ENCODE data around the gene ATP6V0A1.
"Not testable (repeated sequence)": the region's sequence is repeated elsewhere in the genome, so short reads cannot be mapped to it uniquely, and the experiment has no call there.

The ATP6V0A1 gene

GRCh38 chr17:42530952-42531454, 72.3 kb downstream of the ATP6V0A1 start:
- Histone ChIP-seq H3K4me3 (ENCODE audit: low read depth, low read length) (no peak overlapping the region), H3K36me3 (ENCODE audit: control insufficient read depth, insufficient read depth, low read length) (no peaks in the 10 kb centered on the region), H3K4me1 (ENCODE audit: control insufficient read depth, insufficient read depth, low read length) (peaks cover 15% of the 10 kb centered on the region), H3K27ac (ENCODE audit: low read depth, low read length) (no peak overlapping the region), H3K27me3 (ENCODE audit: control insufficient read depth, insufficient read depth, low read length) (peaks cover 11% of the 10 kb centered on the region), H3K9me3 (ENCODE audit: control insufficient read depth, insufficient read depth, low read depth, low read length) (no peaks in the 10 kb centered on the region), H3K9ac (ENCODE audit: low read length) (no peak overlapping the region)

DNA sequence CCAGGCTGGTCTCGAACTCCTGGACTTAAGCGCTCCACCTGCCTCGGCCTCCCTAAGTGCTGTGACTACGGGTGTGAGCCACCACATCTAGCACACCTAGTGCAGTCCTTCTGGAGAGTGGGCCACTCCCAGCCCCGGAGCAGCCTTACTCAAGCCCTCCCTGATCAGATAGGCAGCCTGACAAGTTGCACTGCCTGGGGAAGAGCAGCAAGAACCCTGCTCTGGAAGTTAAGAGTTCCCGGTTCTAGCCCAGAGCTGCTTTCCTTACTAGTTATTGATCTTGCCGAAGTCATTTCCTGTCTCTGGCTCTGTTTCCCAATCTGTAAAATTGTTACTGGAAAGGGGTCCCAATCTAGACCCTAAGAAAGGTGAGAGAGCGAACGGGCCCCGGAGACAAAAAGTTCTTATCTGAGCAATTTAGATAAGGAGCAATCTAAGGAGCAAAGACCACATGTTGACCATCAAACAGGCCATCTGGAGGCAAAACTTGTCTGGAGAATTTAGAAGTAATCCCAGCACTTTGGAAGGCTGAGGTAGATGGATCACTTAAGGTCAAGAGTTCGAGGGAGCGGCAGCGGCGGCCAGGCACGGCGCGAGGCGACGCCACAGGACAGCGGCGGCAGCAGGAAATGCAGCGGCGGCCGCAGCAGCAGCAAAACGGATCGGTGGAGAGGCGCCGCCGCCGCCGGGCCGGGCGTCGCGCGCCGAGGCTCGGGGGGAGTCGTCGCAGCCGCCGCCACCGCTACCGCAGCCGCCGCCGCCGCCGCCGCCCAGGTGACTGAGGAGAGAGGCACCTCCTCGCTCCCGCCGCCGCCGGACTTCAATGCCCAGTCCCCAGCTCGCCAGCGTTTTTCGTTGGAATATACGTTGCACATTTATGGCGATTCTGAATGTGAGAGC, 73.0 kb downstream of the ATP6V0A1 start:
- Histone ChIP-seq H3K9ac (ENCODE audit: low read length) (peak overlapping the region; percentile 47), H3K4me1 (ENCODE audit: control insufficient read depth, insufficient read depth, low read length) (peaks cover 16% of the 10 kb centered on the region), H3K27ac (ENCODE audit: low read depth, low read length) (no peak overlapping the region)

DNA sequence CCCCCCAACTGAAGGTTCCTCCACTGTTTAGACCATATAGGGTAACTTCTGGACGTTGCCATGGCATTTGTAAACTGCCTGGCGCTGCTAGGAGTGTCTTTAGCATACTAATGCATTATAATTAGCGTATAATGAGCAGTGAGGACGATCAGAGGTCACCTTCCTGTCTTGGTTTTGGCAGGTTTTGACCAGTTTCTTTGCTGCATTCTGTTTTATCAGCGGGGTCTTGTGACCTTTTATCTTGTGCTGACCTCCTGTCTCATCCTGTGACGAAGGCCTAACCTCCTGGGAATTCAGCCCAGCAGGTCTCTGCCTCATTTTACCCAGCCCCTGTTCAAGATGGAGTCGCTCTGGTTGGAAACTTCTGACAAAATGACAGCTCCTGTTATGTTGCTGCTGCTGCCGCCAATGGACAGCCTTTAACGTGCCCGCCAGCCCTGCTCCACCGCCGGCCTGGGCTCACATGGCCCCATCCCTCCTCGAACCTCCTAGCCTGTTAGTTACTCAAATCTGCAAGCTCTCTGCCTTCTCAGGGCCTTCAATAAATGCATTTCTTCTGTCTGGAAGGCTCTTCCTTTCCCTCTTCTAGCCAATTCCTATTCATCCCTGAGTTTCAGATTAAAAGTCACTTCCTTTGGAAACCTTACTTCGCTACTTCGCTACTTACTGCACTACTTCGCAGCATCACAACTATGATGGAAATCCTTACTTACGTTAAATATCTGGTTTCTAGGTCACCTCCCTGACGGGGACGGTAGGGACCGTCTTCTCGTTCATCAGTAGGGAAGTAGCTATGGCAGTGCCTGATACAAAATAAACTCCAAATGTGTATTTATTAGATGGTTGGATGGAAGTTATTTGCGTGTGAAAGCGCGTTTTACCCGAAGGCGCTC, 76.7 kb downstream of the ATP6V0A1 start:
- Histone ChIP-seq H3K4me1 (ENCODE audit: control insufficient read depth, insufficient read depth, low read length) (peaks cover 24% of the 10 kb centered on the region), H3K27ac (ENCODE audit: low read depth, low read length) (peak overlapping the region; percentile 5; the same call in 1 of the 2 replicates), H3K9ac (ENCODE audit: low read length) (peak overlapping the region; percentile 88), H3K27me3 (ENCODE audit: control insufficient read depth, insufficient read depth, low read length) (peaks cover 11% of the 10 kb centered on the region), H3K4me3 (ENCODE audit: low read depth, low read length) (peak overlapping the region; percentile 74), H3K9me3 (ENCODE audit: control insufficient read depth, insufficient read depth, low read depth, low read length) (no peaks in the 10 kb centered on the region), H3K36me3 (ENCODE audit: control insufficient read depth, insufficient read depth, low read length) (peaks cover 13% of the 10 kb centered on the region)

More for the DNA sequence above, 73.0 kb downstream of the ATP6V0A1 start:
- no peaks in the 10 kb centered on the region for H3K36me3 ChIP-seq (ENCODE audit: control insufficient read depth, insufficient read depth, low read length)
- peaks cover 11% of the 10 kb centered on the region for H3K27me3 ChIP-seq (ENCODE audit: control insufficient read depth, insufficient read depth, low read length)
- H3K4me3 ChIP-seq (ENCODE audit: low read depth, low read length): peak overlapping the region; percentile 57
- no peaks in the 10 kb centered on the region for H3K9me3 ChIP-seq (ENCODE audit: control insufficient read depth, insufficient read depth, low read depth, low read length)

- Histone ChIP-seq H3K9me3 (ENCODE audit: control insufficient read depth, insufficient read depth, low read depth, low read length) (no peaks in the 10 kb centered on the region), H3K4me1 (ENCODE audit: control insufficient read depth, insufficient read depth, low read length) (peaks cover 22% of the 10 kb centered on the region)
These were observed 77.3 kb downstream of the ATP6V0A1 start, which contains the start of gene NAGLU for GRCh38 chr17:42536048-42536371. Gene NAGLU (plus strand): TSS chr17:42536241. CDS start chr17:42536273, 32 bp downstream.

GRCh38 chr17:42536372-42537155, 77.9 kb downstream of the ATP6V0A1 start:
- peak overlapping the region; percentile 74 for H3K4me3 ChIP-seq (ENCODE audit: low read depth, low read length)
- peaks cover 3% of the 10 kb centered on the region for H3K27me3 ChIP-seq (ENCODE audit: control insufficient read depth, insufficient read depth, low read length)
- peaks cover 25% of the 10 kb centered on the region for H3K4me1 ChIP-seq (ENCODE audit: control insufficient read depth, insufficient read depth, low read length)
- H3K27ac ChIP-seq (ENCODE audit: low read depth, low read length): peak overlapping the region; percentile 19; the same call in 1 of the 2 replicates
- H3K36me3 ChIP-seq (ENCODE audit: control insufficient read depth, insufficient read depth, low read length): peaks cover 23% of the 10 kb centered on the region
- H3K9ac ChIP-seq (ENCODE audit: low read length): peak overlapping the region; percentile 88
- no peaks in the 10 kb centered on the region for H3K9me3 ChIP-seq (ENCODE audit: control insufficient read depth, insufficient read depth, low read depth, low read length)

More at GRCh38 chr17:42536048-42536371, 77.3 kb downstream of the ATP6V0A1 start, which contains the start of gene NAGLU:
- Histone ChIP-seq H3K27me3 (ENCODE audit: control insufficient read depth, insufficient read depth, low read length) (peaks cover 9% of the 10 kb centered on the region), H3K9ac (ENCODE audit: low read length) (peak within 1 kb of the TSS; percentile 88), H3K27ac (ENCODE audit: low read depth, low read length) (peak within 1 kb of the TSS; percentile 19; the same call in 1 of the 2 replicates), H3K36me3 (ENCODE audit: control insufficient read depth, insufficient read depth, low read length) (peaks cover 18% of the 10 kb centered on the region), H3K4me3 (ENCODE audit: low read depth, low read length) (peak within 1 kb of the TSS; percentile 74)

GRCh38 chr17:42537156-42537805, 78.6 kb downstream of the ATP6V0A1 start:
- Histone ChIP-seq H3K4me3 (ENCODE audit: low read depth, low read length) (peak overlapping the region; percentile 74), H3K27me3 (ENCODE audit: control insufficient read depth, insufficient read depth, low read length) (no peaks in the 10 kb centered on the region), H3K36me3 (ENCODE audit: control insufficient read depth, insufficient read depth, low read length) (peaks cover 27% of the 10 kb centered on the region), H3K9me3 (ENCODE audit: control insufficient read depth, insufficient read depth, low read depth, low read length) (no peaks in the 10 kb centered on the region), H3K27ac (ENCODE audit: low read depth, low read length) (peak overlapping the region; percentile 19; the same call in 1 of the 2 replicates), H3K4me1 (ENCODE audit: control insufficient read depth, insufficient read depth, low read length) (peaks cover 25% of the 10 kb centered on the region), H3K9ac (ENCODE audit: low read length) (peak overlapping the region; percentile 88)

- no peaks in the 10 kb centered on the region for H3K27me3 ChIP-seq (ENCODE audit: control insufficient read depth, insufficient read depth, low read length)
- H3K9me3 ChIP-seq (ENCODE audit: control insufficient read depth, insufficient read depth, low read depth, low read length): no peaks in the 10 kb centered on the region
- H3K9ac ChIP-seq (ENCODE audit: low read length): no peak overlapping the region
- H3K27ac ChIP-seq (ENCODE audit: low read depth, low read length): no peak overlapping the region
- peaks cover 34% of the 10 kb centered on the region for H3K36me3 ChIP-seq (ENCODE audit: control insufficient read depth, insufficient read depth, low read length)
- peaks cover 25% of the 10 kb centered on the region for H3K4me1 ChIP-seq (ENCODE audit: control insufficient read depth, insufficient read depth, low read length)
- H3K4me3 ChIP-seq (ENCODE audit: low read depth, low read length): no peak overlapping the region
These were observed 79.3 kb downstream of the ATP6V0A1 start for GRCh38 chr17:42537826-42538451.

GRCh38 chr17:42538482-42538881, 79.8 kb downstream of the ATP6V0A1 start:
- Histone ChIP-seq H3K9ac (ENCODE audit: low read length) (no peak overlapping the region), H3K4me1 (ENCODE audit: control insufficient read depth, insufficient read depth, low read length) (peaks cover 25% of the 10 kb centered on the region), H3K9me3 (ENCODE audit: control insufficient read depth, insufficient read depth, low read depth, low read length) (no peaks in the 10 kb centered on the region), H3K27ac (ENCODE audit: low read depth, low read length) (no peak overlapping the region), H3K36me3 (ENCODE audit: control insufficient read depth, insufficient read depth, low read length) (peaks cover 39% of the 10 kb centered on the region), H3K4me3 (ENCODE audit: low read depth, low read length) (no peak overlapping the region), H3K27me3 (ENCODE audit: control insufficient read depth, insufficient read depth, low read length) (no peaks in the 10 kb centered on the region)

DNA sequence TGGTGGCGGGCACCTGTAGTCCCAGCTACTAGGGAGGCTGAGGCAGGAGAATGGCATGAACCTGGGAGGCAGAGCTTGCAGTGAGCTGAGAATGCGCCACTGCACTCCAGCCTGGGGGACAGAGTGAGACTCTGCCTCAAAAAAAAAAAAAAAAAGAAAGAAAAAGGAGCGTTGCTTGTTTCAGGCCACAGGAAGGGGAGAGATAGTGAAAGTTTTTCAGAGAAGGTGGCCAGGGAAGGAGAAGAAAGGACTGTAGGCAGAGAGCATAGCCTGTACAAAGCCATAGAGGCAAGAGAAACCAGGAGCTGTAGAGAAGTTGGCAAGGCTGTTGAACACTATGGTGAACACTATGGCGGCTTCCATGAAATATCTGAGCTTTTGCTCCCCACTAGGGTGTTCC, 81.9 kb downstream of the ATP6V0A1 start:
- not testable (repeated sequence) for H3K9ac ChIP-seq (ENCODE audit: low read length); H3K27ac ChIP-seq (ENCODE audit: low read depth, low read length)
- peaks cover 50% of the 10 kb centered on the region for H3K36me3 ChIP-seq (ENCODE audit: control insufficient read depth, insufficient read depth, low read length)

More for the DNA sequence above, 81.9 kb downstream of the ATP6V0A1 start:
- H3K4me3 ChIP-seq (ENCODE audit: low read depth, low read length); H3K9me3 ChIP-seq (ENCODE audit: control insufficient read depth, insufficient read depth, low read depth, low read length); H3K27me3 ChIP-seq (ENCODE audit: control insufficient read depth, insufficient read depth, low read length): not testable (repeated sequence)
- peaks cover 17% of the 10 kb centered on the region for H3K4me1 ChIP-seq (ENCODE audit: control insufficient read depth, insufficient read depth, low read length)
